Fibroblast of peridontal ligament (primary cell): ENCODE data around the gene MMP27.
"Not testable (repeated sequence)": the region's sequence is repeated elsewhere in the genome, so short reads cannot be mapped to it uniquely, and the experiment has no call there.

Source experiments
- DNase-seq: peaks from one replicate; pipeline ENCODE4 v3.0.0-alpha.2; 2010; ENCODE audit errors: extremely low read depth

Gene MMP27, protein sequence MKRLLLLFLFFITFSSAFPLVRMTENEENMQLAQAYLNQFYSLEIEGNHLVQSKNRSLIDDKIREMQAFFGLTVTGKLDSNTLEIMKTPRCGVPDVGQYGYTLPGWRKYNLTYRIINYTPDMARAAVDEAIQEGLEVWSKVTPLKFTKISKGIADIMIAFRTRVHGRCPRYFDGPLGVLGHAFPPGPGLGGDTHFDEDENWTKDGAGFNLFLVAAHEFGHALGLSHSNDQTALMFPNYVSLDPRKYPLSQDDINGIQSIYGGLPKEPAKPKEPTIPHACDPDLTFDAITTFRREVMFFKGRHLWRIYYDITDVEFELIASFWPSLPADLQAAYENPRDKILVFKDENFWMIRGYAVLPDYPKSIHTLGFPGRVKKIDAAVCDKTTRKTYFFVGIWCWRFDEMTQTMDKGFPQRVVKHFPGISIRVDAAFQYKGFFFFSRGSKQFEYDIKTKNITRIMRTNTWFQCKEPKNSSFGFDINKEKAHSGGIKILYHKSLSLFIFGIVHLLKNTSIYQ

DNA sequence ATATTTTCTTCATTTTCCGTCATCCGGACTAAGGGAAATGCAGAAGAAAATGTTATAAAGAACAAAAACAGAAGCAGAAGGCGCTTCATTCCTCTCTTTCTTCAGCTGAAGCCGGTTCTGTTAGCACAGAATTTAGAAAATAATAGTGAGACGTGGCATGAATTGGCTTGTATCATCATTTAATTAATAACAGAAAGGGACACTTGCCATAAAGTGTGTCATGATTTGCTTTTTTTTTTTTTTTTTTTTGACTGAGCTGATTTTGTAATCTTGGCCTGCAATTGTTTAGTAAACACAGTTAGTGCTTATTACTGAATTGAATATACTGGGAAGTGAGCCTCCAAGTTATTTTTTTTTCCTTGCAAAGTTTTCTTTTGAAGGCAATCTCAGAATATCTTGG lies at the start of gene MMP27:
TSS of gene MMP27 (minus strand) at position 144 of the 400 bp plus-strand sequence. CDS start at position 89, 55 bp downstream.
- DNase-seq = no peak

GRCh38 chr11:102753267-102753666 lies 47.7 kb upstream of the MMP27 start:
- DNase-seq = no peak

DNA sequence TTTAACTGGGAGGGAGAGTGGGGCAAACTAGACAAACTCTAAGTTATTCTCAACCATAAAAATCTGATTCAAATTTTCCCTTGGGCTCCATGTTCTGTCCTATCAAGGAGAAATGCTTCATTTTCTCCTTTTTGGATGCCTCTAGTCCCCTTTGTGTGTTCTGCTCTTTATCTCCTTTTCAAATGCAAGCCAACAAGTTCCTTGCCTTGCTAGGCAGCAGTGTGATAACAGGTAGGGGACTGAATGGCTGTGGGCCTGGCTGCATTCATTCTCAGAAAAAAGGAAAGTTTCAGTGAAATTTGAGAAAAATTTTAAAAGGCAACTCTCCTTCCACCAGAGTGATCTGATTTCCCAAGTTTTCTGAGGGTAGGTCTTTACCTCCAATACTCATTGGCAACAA lies 46.1 kb upstream of the MMP27 start:
- DNase-seq = no peak

- DNase-seq = no peak
These were observed 43.6 kb upstream of the MMP27 start for GRCh38 chr11:102749101-102749722.

DNA sequence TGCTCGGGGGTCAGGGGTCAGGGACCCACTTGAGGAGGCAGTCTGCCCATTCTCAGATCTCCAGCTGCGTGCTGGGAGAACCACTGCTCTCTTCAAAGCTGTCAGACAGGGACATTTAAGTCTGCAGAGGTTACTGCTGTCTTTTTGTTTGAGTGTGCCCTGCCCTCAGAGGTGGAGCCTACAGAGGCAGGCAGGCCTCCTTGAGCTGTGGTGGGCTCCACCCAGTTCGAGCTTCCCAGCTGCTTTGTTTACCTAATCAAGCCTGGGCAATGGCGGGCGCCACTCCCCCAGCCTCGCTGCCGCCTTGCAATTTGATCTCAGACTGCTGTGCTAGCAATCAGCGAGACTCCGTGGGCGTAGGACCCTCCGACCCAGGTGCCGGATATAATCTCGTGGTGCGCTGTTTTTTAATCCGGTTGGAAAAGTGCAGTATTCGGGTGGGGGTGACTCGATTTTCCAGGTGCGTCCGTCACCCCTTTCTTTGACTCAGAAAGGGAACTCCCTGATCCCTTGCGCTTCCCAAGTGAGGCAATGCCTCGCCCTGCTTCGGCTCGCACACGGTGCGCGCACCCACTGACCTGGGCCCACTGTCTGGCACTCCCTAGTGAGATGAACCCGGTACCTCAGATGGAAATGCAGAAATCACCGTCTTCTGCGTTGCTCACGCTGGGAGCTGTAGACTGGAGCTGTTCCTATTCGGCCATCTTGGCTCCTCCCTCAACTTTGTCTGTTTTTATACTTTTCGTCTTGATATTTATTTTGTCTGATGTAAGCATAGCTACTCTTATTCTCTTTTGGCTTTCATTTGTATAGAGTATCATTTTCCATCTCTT lies 41.4 kb upstream of the MMP27 start:
- not testable (repeated sequence) for DNase-seq

DNA sequence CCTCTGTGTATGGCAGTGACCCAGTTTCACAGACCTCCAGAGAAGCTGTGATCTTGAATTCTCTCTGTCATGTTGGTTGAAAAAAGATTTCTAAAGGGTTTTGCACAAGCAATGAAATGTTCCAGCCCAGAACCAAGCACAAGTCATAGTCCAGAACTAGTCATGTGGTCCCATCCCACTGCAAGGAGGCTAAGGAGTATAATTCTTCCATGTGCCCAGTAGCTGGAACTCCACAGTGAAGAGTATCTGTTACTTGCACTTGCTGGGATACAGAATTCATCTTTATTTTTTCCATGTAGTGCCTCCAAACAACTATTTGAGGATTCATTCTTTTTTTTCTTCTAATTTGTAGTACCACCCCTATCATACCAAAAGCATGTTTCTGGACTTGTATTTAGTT lies 29.1 kb upstream of the MMP27 start:
- DNase-seq = no peak

GRCh38 chr11:102733232-102733875 lies 27.8 kb upstream of the MMP27 start:
- DNase-seq = peak; percentile 47

- DNase-seq = not testable (repeated sequence)
These were observed 25.4 kb upstream of the MMP27 start for GRCh38 chr11:102730944-102731343.

- DNase-seq = peak; percentile 89
These were observed 24.6 kb upstream of the MMP27 start for GRCh38 chr11:102729849-102730815.

DNA sequence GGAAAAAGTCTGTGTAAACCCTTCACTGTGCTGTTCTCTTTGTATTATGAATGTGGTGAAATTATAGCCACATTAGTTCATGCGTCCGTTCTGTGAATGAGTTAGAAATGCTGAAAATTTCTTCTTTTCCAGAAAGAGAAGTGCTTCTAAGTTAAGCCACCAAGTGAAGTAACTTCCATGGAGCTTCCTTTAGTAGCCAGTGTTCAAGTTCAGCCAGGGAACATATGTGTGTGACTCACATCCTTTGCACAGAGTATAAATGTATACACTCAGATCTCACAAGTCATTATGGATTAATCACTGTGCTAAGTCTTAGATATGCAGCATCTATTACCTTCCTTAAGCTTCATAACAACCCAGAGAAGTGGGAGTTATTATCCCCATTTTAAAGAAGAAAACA lies 22.3 kb upstream of the MMP27 start:
- peak; percentile 63 for DNase-seq

DNA sequence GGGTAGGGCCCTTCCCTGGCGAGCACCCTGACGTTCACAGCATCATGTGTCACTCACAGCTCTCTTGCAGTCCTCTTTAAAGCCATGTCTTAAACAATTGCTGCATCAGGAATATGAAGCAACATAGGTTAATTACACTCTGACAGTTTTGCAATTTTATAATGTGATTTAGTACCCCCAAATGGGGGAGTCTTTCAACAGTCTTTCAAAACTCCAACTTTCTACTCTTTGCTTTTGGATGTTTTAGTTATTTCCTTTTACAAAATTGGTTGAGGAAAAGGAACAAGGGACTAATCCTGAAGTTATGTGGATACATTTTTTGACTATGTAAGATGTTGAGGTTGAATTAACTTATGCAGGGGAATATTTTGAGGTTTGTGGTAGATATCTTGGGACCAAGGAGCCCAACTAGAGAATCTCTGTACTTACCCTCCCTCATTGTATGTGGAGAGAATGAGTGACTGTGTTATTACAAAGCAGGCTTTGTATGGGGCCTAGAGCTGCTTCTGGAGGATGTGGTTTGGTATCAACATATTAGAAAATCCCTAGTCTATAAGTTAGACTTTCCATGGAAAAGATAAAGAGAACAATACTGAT lies 19.4 kb upstream of the MMP27 start, which contains the start of gene MMP8:
TSS of gene MMP8 (minus strand) at position 51 of the 597 bp plus-strand sequence. CDS start 99 bp downstream, outside the sequence.
- peak; percentile 72 for DNase-seq

- DNase-seq = no peak
These were observed 17.3 kb upstream of the MMP27 start for GRCh38 chr11:102722821-102723220.

DNA sequence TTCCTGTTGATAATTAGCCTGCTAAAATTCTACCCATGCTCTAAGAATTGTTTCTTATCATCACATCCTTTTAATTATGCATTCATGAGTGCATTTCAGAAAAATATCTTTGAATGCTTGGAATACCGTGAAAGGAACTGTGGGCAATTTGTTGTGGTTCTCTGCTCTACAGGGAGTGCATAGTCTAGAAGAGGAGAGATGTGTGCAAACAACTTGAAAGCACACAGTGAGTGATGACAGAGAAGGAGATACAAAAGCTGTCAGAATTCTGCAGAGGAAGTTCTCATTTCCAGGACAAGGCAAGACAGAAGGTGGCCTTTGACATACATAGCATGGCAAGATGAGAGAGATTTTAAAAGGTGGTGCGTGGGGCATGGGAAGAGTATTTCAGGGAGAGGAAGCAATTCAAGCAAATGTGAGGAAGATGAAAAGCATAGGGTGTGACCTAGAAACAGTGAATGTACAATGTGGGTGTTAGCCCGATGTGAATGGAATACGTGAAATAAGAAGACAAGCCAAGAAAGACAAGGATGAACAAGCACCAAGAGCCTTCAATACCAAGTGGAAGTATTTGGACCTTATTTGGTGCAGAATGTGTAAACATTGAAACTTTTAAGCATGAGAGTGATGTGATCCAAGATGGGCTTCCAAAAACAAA lies 14.2 kb upstream of the MMP27 start:
- no peak for DNase-seq

- no peak for DNase-seq
These were observed 11.7 kb upstream of the MMP27 start for GRCh38 chr11:102717280-102717679.

DNA sequence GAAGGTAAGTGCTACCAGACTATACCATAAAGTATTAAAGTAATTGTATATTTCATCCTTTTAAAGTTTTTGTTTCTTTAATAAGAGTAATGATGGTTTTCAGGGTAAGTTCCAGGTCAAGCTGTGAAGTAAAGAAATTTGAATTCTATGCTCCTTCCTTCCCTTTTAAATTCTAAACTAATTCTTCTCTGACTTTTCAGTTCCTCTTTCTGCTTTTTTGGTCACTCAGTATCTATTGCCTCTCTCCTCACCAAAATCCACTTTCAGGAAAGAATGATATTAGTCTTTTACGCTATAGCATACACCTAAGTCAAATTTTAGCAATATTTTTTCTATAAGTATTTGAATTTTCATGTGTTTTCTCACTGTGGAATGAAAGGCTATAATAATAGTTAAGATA lies 11.0 kb upstream of the MMP27 start:
- DNase-seq = no peak

DNA sequence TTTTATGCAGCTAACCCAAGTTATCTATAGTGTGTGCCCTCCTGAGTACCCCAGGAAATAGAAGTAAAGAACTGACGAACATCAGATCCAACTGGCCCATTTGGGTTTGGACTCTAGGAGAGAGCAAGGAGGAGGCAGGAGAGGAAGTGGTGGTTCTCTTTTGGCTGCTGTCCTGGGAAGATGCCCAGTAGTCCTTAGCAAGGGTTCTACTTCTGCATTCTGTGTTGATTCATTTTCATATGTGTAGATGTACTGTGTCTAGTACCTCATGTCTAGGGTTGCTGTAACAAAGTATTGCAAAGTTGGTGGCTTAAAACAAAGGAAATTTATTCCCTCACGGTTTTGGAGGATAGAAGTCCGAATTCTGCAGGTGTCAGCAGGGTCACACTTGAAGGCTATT lies 6.6 kb upstream of the MMP27 start:
- DNase-seq = no peak

- peak; percentile 45 for DNase-seq
These were observed 3.8 kb upstream of the MMP27 start for GRCh38 chr11:102709201-102709945.

DNA sequence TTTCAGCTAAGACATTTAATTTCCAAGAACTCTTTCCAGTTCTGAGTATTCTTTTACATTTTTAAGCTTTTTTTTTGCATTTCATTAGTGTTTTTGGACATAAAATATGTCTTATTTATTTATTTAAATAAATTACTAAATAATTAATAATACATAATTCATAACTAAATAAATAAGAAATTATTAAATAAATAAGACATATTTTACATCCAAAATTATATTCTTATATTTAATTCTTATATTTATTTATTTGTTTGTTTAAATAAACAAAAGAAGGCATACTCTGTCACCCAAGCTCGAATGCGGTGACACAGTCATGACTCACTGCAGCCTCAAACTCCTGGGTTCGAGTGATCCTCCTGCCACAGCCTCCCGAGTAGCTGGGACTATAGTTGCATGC lies 3.1 kb upstream of the MMP27 start:
- no peak for DNase-seq

DNA sequence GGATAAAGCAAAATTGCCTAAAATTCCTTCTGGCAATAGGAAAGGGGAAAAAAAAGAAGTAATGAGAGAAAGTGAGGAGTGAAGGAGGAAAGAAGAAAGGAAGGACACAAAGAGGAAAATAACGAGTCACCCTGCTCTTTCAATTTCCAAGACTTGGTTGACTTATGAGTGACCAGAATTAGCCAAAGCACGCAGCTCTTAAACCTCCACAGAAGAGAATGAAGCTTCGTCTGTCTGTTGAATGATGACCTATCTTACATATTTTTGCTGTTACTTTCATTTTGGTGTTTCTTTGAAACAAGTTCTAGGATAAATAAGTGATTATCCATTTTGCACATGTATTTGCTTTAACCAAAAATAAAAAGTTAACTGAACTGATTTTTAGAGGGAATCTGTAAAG lies 728 bp downstream of the MMP27 start:
- DNase-seq = peak; percentile 16
